OCI-LY1 (cell line): Measurements from ENCODE around the gene CKMT2.

Experiments used
- CTCF ChIP-seq: fragments of 200-600 bp; sonication (generic), shearing (Covaris generic); IDR thresholded peaks from 2 replicates; pipeline ENCODE4 v1.5.1; 2017; ENCODE audit warnings: mild to moderate bottlenecking, antibody characterized with exemption, low read length, moderate library complexity, mixed read lengths
- EZH2 ChIP-seq: fragments of 200-600 bp; sonication (generic), shearing (Covaris generic); IDR thresholded peaks from 2 replicates; pipeline ENCODE4 v1.8.0; 2017; ENCODE audit warnings: borderline replicate concordance, mixed run types, mild to moderate bottlenecking, antibody characterized with exemption, low read length, moderate library complexity, mixed read lengths

DNA sequence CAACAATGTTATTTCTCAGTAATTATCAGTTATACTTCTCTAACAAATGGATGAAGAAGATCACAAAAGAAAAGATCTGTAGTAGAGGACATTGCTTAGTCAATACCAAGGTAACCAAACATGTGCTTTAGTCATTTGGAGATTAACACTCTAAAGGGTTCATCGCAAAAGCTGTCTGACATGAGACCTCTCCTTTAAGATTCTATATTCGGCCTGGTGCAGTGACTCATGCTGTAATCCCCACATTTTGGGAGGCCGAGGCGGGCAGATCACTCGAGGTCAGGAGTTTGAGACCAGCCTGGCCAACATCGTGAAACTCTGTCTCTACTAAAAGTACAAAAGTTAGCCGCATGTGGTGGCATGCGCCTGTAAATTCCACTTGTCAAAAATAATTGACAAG lies 18.3 kb upstream of the CKMT2 start:
- no peak for TF ChIP-seq CTCF
- no peak for TF ChIP-seq EZH2
